GM12801 (cell line): Measurements from ENCODE around the gene MAFB.

Experiments used
- CTCF ChIP-seq: IDR thresholded peaks from one replicate; pipeline ENCODE4 v1.5.1; 2011; ENCODE audit warnings: control low read depth; ENCODE audit not compliant: insufficient read length; ENCODE audit errors: extremely low read depth

Gene MAFB

GRCh38 chr20:40720099-40720498 lies 31.1 kb upstream of the MAFB start:
- no peak for TF ChIP-seq CTCF

GRCh38 chr20:40718982-40719729 lies 30.1 kb upstream of the MAFB start:
- TF ChIP-seq CTCF, result no peak

GRCh38 chr20:40718214-40718977 lies 29.4 kb upstream of the MAFB start:
- no peak for TF ChIP-seq CTCF

GRCh38 chr20:40717343-40717865 lies 28.4 kb upstream of the MAFB start:
- no peak for TF ChIP-seq CTCF

- TF ChIP-seq CTCF, result no peak
Measured at GRCh38 chr20:40715491-40715890, 26.5 kb upstream of the MAFB start.

GRCh38 chr20:40714916-40715315 lies 25.9 kb upstream of the MAFB start:
- TF ChIP-seq CTCF, result no peak

GRCh38 chr20:40714109-40714508 lies 25.1 kb upstream of the MAFB start:
- TF ChIP-seq CTCF, result no peak
